Inflammatory macrophage treated with lipopolysaccharide for 1 hour (primary cell): Measurements from ENCODE around the gene PTGIR.
A peak's percentile ranks its signal among the peaks of the same experiment; 100 is the strongest.

ENCODE experiments used
- DNase-seq, 2 donors: peaks; one replicate each; pipeline ENCODE4 v3.0.0-alpha.2; 2020 to 2022

The PTGIR gene

GRCh38 chr19:46613525-46613924 is 11.4 kb downstream of the PTGIR start:
- DNase-seq = no peak

GRCh38 chr19:46611776-46612175 is 13.1 kb downstream of the PTGIR start:
- DNase-seq = no peak

GRCh38 chr19:46610851-46611770 is 13.8 kb downstream of the PTGIR start:
- peak in 1 of 2 donors; percentile 23 for DNase-seq

GRCh38 chr19:46610413-46610775 is 14.5 kb downstream of the PTGIR start:
- no peak for DNase-seq

- no peak for DNase-seq
These were observed 15.1 kb downstream of the PTGIR start for GRCh38 chr19:46609511-46610412.

GRCh38 chr19:46608581-46609345 is 16.1 kb downstream of the PTGIR start:
- no peak for DNase-seq

- no peak for DNase-seq
These were observed 16.7 kb downstream of the PTGIR start for GRCh38 chr19:46608178-46608577.

- no peak for DNase-seq
These were observed 17.4 kb downstream of the PTGIR start for GRCh38 chr19:46607448-46607841.

- no peak for DNase-seq
These were observed 18.0 kb downstream of the PTGIR start for GRCh38 chr19:46606681-46607447.

- no peak for DNase-seq
These were observed 18.9 kb downstream of the PTGIR start for GRCh38 chr19:46606019-46606418.

GRCh38 chr19:46605356-46605821 is 19.5 kb downstream of the PTGIR start:
- DNase-seq = no peak

GRCh38 chr19:46604781-46605355 is 20.0 kb downstream of the PTGIR start:
- no peak for DNase-seq

GRCh38 chr19:46603752-46604231 is 21.1 kb downstream of the PTGIR start:
- DNase-seq = no peak

- DNase-seq = no peak
These were observed 21.7 kb downstream of the PTGIR start for GRCh38 chr19:46603195-46603637.

GRCh38 chr19:46602392-46603194 is 22.3 kb downstream of the PTGIR start:
- DNase-seq = no peak

GRCh38 chr19:46601318-46602224 is 23.3 kb downstream of the PTGIR start, which contains the start of gene CALM3:
CALM3 (plus strand) TSS chr19:46601330; CDS start chr19:46601435, 105 bp downstream.
- DNase-seq = no peak

- DNase-seq = peak; percentile 93 to 99
These were observed 24.2 kb downstream of the PTGIR start for GRCh38 chr19:46600384-46601317.
